HUES64 (cell line): ENCODE measurements around the gene SCAMP1.

Source experiments
- H3K27ac ChIP-seq: 2 replicates; pipeline ENCODE4 v1.7.0; 2013; ENCODE audit warnings: low read depth, low read length, inconsistent platforms
- H3K27me3 ChIP-seq: 2 replicates; pipeline ENCODE4 v1.6.1; 2013; ENCODE audit warnings: mild to moderate bottlenecking, low read length; ENCODE audit not compliant: insufficient read depth
- H3K36me3 ChIP-seq: 2 replicates; pipeline ENCODE4 v1.6.1; 2013; ENCODE audit warnings: mild to moderate bottlenecking, low read length; ENCODE audit not compliant: insufficient read depth
- H3K4me1 ChIP-seq: 2 replicates; pipeline ENCODE4 v1.6.1; 2013; ENCODE audit warnings: mild to moderate bottlenecking, low read length, moderate library complexity; ENCODE audit not compliant: insufficient read depth
- H3K4me3 ChIP-seq: 2 replicates; pipeline ENCODE4 v1.5.1; 2013; ENCODE audit warnings: mild to moderate bottlenecking, low read length, moderate library complexity
- H3K9ac ChIP-seq: 2 replicates; pipeline ENCODE4 v1.6.1; 2013; ENCODE audit warnings: mild to moderate bottlenecking, low read depth, low read length
- H3K9me3 ChIP-seq: 2 replicates; pipeline ENCODE4 v1.6.1; 2013; ENCODE audit warnings: low read depth, low read length; ENCODE audit not compliant: insufficient read depth
- WGBS: fragments of 150-250, 120-280 bp; methylation state at CpG from one replicate; pipeline ENCODE4 v1.1.7; 2013; ENCODE audit warnings: missing lambda C conversion rate; 5-methylcytosine and 5-hydroxymethylcytosine counted together

Gene SCAMP1

GRCh38 chr5:78497573-78498533, 137.4 kb downstream of the SCAMP1 start:
- Histone ChIP-seq H3K27me3 (no peaks in the 10 kb centered on the region), H3K9me3 (no peaks in the 10 kb centered on the region), H3K4me1 (peaks cover 23% of the 10 kb centered on the region), H3K9ac (no peak overlapping the region), H3K36me3 (no peaks in the 10 kb centered on the region), H3K4me3 (no peak overlapping the region), H3K27ac (no peak overlapping the region)
- 90% methylated on average over 13 of the region's 13 CpGs for WGBS

- H3K36me3 ChIP-seq: no peaks in the 10 kb centered on the region
- 77% methylated on average over 1 of the region's 1 CpG for WGBS
- no peak overlapping the region for H3K4me3 ChIP-seq
- no peak overlapping the region for H3K27ac ChIP-seq
- no peaks in the 10 kb centered on the region for H3K27me3 ChIP-seq
- peaks cover 23% of the 10 kb centered on the region for H3K4me1 ChIP-seq
- no peak overlapping the region for H3K9ac ChIP-seq
- no peaks in the 10 kb centered on the region for H3K9me3 ChIP-seq
Observed at GRCh38 chr5:78499485-78499884, 139.1 kb downstream of the SCAMP1 start.

GRCh38 chr5:78500028-78500427, 139.6 kb downstream of the SCAMP1 start:
- H3K9me3 ChIP-seq: no peaks in the 10 kb centered on the region
- H3K27me3 ChIP-seq: no peaks in the 10 kb centered on the region
- H3K9ac ChIP-seq: no peak overlapping the region
- H3K36me3 ChIP-seq: no peaks in the 10 kb centered on the region
- 68% methylated on average over 2 of the region's 2 CpGs for WGBS
- no peak overlapping the region for H3K4me3 ChIP-seq
- H3K4me1 ChIP-seq: peaks cover 28% of the 10 kb centered on the region
- no peak overlapping the region for H3K27ac ChIP-seq

GRCh38 chr5:78500871-78501270, 140.5 kb downstream of the SCAMP1 start:
- no peaks in the 10 kb centered on the region for H3K9me3 ChIP-seq
- no peaks in the 10 kb centered on the region for H3K36me3 ChIP-seq
- H3K9ac ChIP-seq: no peak overlapping the region
- no peaks in the 10 kb centered on the region for H3K27me3 ChIP-seq
- no peak overlapping the region for H3K4me3 ChIP-seq
- H3K4me1 ChIP-seq: peaks cover 25% of the 10 kb centered on the region
- no peak overlapping the region for H3K27ac ChIP-seq
- 95% methylated on average over 5 of the region's 5 CpGs for WGBS

GRCh38 chr5:78501411-78502352, 141.3 kb downstream of the SCAMP1 start:
- Histone ChIP-seq H3K36me3 (no peaks in the 10 kb centered on the region), H3K9ac (no peak overlapping the region), H3K9me3 (no peaks in the 10 kb centered on the region), H3K4me1 (peaks cover 17% of the 10 kb centered on the region), H3K27ac (no peak overlapping the region), H3K27me3 (no peaks in the 10 kb centered on the region), H3K4me3 (no peak overlapping the region)
- WGBS: 91% methylated on average over 9 of the region's 9 CpGs

GRCh38 chr5:78503958-78504653, 143.7 kb downstream of the SCAMP1 start:
- Histone ChIP-seq H3K4me3 (no peak overlapping the region), H3K27me3 (no peaks in the 10 kb centered on the region), H3K36me3 (no peaks in the 10 kb centered on the region), H3K27ac (no peak overlapping the region), H3K4me1 (peaks cover 21% of the 10 kb centered on the region), H3K9me3 (no peaks in the 10 kb centered on the region), H3K9ac (no peak overlapping the region)
- WGBS: 94% methylated on average over 4 of the region's 4 CpGs

- H3K27me3 ChIP-seq: no peaks in the 10 kb centered on the region
- peaks cover 29% of the 10 kb centered on the region for H3K4me1 ChIP-seq
- no peak overlapping the region for H3K27ac ChIP-seq
- H3K4me3 ChIP-seq: no peak overlapping the region
- 75% methylated on average over 10 of the region's 10 CpGs for WGBS
- H3K9me3 ChIP-seq: no peaks in the 10 kb centered on the region
- no peaks in the 10 kb centered on the region for H3K36me3 ChIP-seq
- no peak overlapping the region for H3K9ac ChIP-seq
Observed at GRCh38 chr5:78504704-78505677, 144.6 kb downstream of the SCAMP1 start.

- Histone ChIP-seq H3K27me3 (no peaks in the 10 kb centered on the region), H3K27ac (no peak overlapping the region), H3K4me3 (no peak overlapping the region), H3K36me3 (no peaks in the 10 kb centered on the region), H3K9ac (no peak overlapping the region), H3K9me3 (no peaks in the 10 kb centered on the region), H3K4me1 (peaks cover 33% of the 10 kb centered on the region)
- WGBS: 74% methylated on average over 2 of the region's 2 CpGs
Observed at GRCh38 chr5:78505860-78506259, 145.4 kb downstream of the SCAMP1 start.

GRCh38 chr5:78506261-78507024, 146.0 kb downstream of the SCAMP1 start:
- Histone ChIP-seq H3K9ac (no peak overlapping the region), H3K4me3 (no peak overlapping the region), H3K36me3 (no peaks in the 10 kb centered on the region), H3K9me3 (no peaks in the 10 kb centered on the region), H3K4me1 (peaks cover 39% of the 10 kb centered on the region), H3K27me3 (no peaks in the 10 kb centered on the region), H3K27ac (no peak overlapping the region)
- 87% methylated on average over 2 of the region's 2 CpGs for WGBS
